Superior temporal gyrus (tissue), 1 donor: ENCODE data around the gene CRYAB.

ENCODE experiments used
- DNase-seq: peaks from one replicate; pipeline ENCODE4 v3.0.0-alpha.2; 2016; ENCODE audit errors: extremely low spot score

Gene CRYAB, protein sequence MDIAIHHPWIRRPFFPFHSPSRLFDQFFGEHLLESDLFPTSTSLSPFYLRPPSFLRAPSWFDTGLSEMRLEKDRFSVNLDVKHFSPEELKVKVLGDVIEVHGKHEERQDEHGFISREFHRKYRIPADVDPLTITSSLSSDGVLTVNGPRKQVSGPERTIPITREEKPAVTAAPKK

GRCh38 chr11:111911563-111912401 is at the start of gene CRYAB:
CRYAB (minus strand) TSS chr11:111911770; CDS start chr11:111911724, 46 bp downstream.
- peak; percentile 96 for DNase-seq

DNA sequence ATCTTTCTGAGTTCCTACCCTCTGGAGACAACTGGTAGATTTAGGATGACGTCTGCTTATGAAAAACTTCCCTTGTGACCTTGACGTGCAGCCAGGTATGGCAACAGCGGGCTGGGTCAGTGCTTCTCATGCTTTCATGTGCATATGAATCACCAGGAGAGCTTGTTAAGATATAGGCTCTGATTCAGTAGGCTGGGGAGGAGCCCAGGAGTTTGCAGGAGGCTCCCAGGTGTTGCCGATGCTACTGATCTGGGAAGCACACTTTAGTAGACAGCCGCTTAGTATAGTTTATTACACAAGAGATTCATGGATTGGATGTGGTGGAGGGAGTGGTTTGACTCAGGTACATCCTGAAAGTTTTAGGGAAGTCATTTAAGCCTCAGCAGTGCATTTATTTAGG is 49.3 kb upstream of the CRYAB start:
- DNase-seq, result no peak

DNA sequence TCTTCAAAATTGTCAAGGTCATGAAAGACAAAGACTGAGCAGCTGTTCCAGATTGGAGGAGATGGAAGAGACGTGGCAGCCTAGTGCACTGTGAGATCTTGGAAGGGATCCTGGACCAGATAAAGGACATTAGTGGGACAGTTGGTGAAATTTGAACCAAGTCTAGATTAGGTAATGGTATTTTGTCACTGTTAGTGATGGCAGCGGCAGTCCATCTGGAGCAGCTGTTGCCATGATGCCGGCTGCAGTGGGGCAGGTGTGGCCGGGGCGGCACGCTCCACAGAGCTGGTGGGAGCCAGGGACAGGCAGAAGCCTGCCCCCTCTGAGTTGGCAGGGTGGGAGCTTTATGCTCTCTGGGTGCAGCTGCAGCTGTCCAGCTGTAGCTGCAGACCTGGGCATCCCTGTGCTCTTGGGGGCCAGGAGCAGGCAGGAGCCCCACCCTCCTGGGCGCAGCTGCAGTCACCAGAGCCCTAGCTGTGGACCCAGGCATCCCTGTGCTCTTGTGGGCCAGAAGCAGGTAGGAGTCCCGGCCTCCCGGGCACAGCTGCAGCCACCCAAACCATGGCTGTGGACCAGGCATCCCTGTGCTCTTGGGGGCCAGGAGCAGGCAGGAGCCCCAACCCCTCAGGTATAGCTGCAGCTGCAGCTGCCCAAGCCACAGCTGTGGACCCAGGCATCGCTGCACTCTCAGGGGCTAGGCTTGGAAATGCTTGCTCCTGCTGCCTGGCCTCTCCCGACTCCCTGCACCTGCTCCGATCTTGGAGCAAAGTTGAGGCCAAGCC is 46.3 kb upstream of the CRYAB start:
- DNase-seq, result no peak

DNA sequence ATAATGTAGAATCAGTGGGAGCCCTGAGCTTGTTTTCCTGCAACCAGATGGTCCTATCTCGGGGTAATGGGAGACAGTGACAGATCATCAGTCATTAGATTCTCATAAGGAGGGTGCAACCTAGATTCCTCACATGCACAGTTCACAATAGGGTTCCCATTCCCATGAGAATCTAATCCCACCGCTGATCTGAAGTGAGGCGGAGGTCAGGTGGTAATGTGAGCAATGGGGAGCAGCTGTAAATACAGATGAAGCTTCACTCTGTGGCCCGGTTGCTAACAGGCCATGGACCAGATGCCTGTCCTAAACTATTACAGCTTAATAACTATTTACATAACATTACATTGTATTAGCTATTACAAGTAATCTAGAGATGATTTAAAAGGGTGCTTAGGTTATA is 42.6 kb upstream of the CRYAB start:
- DNase-seq, result no peak

DNA sequence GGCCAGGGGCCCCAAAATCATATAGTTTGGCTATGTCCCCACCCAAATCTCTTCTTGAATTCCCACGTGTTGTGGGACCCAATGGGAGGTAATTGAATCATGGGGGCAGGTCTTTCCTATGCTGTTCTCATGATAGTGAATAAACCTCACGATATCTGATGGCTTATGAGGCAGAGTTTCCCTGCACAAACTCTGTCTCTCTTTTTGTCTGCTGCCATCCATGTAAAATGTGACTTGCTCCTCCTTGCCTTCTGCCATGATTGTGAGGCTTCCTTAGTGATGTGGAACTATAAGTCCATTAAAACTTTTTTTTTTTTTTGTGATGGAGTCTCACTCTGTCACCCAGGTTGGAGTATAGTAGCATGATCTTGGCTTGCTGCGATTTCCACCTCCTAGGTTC is 40.0 kb upstream of the CRYAB start:
- no peak for DNase-seq

DNA sequence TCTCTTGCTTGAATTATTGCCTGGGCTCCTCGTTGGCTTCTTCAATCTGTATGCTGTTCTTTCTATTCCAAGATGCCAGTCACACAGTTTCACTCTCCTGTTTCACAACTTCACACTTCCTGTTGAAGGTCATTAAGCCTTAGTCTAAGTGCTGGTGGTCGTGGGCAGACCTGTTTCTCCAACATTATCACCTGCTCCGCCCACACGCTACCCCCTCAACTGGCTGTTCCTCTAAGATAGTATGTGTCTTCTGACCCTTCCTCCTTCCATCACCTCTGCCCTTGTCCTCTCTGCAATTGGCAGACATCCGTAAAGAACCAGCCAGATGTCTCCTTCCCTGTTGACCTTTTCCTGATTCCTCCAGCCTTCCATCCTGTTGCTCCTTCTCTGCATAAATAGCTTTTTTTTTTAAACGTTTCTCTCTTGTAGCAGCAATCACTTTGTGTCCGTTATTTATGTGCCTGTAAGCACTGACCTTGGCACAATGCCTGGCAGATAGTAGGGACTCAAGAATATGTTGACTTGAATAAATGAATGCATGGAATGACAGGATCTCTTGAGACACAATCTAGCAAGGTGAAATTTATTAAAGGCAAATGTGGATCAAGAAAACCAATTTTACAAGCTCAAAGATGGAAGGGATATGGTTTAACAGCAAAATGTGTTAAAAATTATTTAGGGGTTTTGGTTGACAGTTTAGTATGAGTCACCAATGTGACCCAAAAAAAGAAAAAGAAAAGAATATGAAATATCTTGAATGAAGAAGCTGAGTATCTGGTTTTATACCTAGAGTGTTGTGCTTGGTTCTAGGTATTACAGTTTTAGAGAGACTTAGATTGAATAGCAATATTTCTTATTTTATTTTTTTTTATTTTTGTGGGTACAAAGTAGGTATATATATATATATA is 38.2 kb upstream of the CRYAB start:
- DNase-seq, result no peak

DNA sequence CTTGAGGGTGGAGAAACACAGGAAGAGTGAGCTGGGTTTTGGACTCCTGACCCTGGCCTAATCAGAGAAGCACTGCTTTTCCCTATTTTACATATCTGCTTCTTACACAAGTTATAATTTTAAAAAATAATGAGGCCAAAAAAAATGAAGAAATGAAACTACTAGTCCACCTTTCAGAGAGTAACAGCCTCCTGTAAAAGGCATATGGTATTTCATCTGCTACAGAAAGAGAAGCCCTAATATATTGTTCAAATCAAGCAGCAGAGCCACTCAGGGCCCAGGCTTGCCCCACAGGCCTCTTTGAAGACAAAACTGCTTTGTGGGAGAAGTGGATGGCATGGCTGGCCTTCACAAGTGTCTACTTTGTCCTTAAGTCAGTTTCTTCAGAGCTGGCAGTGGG is 35.6 kb upstream of the CRYAB start:
- DNase-seq, result no peak

GRCh38 chr11:111946499-111946898 is 34.9 kb upstream of the CRYAB start:
- no peak for DNase-seq

DNA sequence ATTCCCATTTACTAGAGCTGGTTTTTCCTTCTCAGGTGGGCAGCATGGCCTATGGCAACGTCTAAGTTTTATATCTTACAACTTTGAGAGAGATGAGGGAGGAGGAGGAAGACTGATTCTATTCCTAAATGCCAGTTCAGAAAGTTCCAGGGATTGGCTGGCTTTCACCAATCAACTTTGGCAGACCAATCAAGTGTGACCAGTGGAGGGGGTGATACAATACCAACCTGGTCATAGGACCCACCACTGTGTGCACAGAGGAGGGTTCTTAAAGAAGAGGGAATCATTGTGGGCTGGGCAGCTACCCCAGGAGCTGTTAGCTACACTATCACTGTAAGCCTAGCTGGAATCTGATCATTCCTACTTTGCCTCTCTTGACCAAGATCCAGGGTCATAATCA is 33.6 kb upstream of the CRYAB start:
- no peak for DNase-seq

DNA sequence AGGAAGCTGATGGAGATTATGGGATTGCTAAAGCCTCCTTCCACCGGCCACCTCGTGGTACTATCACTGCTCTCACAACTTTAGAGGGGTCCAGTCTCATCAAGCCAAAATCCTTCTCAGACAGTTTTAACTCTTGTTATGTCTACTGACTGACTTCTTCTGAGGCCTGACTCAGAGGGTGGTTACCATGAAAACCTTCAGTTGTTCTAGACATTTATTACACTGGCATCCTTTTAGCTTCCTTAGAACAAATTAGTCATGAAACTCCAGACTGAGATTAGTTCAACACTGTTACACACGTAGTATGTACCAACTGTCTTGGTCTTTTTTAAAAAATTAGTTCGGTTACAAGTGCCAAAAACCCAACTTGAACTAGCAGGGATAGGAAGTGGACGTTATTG is 33.1 kb upstream of the CRYAB start:
- DNase-seq, result peak; percentile 67

DNA sequence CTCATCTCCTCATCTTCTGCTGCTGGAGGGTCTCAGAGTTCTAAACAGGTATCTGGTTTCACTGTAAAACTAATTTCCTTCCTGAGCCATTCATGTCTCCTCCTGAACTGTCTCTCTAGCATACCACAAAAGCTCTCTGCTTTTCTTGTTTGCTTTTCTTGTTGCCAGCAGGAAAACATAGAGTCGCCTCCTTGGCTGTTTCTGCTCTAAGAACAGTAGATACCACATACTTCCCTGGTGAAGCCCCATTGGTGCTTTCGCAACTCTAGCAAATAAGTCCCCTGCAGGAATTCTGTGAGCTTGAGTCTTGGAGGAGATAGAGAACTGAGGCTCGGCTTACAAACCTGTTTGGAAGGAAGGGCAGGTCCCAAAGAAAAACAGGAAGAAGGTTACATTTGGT is 32.6 kb upstream of the CRYAB start:
- DNase-seq, result no peak

DNA sequence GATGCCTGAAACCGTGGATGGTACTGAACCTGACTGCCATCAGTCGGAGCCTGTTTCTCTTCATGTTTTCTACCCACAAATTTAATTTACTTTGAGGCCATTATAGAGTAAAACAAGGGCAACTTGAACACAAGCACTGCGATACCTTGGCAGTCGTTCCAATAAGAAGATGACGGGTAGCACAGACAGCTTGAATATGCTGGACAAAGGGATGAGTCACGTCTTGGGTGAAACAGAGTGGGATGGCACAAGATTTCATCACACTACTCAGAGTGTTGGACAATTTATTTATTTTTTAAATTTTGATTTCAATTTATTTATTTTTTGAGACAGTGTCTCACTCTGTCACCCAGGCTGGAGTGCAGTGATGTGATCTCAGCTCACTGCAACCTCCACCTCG is 31.3 kb upstream of the CRYAB start:
- DNase-seq, result no peak

- peak; percentile 83 for DNase-seq
Measured at GRCh38 chr11:111941963-111942362, 30.4 kb upstream of the CRYAB start.

GRCh38 chr11:111939836-111940604 is 28.4 kb upstream of the CRYAB start:
- peak; percentile 64 for DNase-seq

GRCh38 chr11:111938687-111939160 is 27.2 kb upstream of the CRYAB start:
- DNase-seq, result peak; percentile 72

DNA sequence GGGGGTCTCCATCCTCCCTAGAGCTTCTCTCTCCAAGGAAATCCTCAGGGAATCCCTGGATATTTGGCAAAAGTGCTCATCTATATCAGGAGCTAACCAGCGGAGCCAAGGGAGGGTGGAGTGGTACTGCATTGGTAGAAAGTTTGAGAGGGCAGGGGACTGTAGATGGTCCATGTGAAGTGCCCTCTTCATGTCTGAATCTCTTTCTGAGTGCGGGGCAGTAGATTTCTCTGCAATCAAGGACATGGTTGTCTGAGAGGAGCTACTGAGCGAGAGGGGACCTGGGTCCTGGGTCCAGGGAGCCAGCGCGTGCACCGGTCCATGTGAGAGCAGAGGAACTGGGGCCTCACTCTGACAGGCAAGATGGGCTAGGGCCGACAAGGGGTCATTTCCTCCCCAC is 26.3 kb upstream of the CRYAB start:
- peak; percentile 65 for DNase-seq

- no peak for DNase-seq
Measured at GRCh38 chr11:111937461-111937769, 25.8 kb upstream of the CRYAB start.

DNA sequence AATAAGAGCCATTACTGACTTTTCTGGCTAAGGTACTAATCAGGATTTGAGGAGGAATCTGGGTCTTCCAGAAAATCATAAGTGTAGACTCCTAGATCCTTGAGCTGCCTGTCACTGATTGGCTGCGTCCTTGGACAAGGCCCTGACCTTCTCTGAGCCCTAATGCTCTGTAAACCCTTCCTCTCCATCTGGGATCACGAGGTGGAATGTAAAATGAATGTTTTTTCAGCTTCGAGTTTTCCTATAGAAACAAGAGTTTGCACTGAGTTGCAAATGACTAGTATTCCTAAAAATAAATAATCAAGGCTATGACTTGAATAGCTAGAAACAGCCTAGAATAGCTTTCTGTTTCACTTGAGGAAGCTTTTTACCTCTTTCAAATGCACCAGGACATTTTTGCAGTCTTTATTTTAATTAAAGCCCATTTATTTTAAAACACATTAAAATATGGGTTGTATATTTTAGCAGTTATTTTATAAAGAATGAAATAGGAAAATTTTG is 24.5 kb upstream of the CRYAB start:
- DNase-seq, result peak; percentile 77

DNA sequence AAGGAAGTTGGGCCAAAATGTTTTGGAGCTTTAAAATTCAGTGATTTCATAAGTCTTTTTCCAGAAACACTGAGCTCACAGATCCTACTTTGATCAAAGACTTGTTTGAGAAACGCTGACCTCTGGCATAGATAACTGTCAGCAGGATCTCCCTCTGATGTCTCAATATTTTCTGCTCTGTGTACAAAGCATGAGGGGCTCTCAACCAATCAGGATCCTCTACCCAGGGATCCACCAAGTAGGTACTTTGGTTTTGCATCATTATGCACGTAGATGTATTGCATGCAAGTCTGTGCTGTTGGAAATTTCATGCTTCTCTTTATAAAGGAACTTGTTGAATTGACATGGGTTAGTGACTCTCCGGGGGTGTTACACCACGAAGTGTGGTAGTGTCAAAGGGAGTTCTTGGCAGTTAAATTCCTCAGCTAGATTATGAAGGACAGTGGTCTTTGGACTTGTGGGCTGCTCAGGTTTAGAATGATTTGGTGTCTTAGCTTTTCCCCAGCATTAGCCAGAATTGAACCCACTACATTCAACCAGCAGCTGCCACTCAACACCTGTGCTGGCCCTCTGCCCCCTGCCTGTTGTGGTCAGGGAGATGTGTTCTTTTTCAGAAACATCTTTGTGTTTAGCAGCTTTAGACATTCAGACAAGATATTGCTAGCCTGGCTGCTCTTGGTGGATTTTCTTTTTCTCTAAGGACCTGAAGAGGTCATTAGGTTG is 23.9 kb upstream of the CRYAB start:
- no peak for DNase-seq

DNA sequence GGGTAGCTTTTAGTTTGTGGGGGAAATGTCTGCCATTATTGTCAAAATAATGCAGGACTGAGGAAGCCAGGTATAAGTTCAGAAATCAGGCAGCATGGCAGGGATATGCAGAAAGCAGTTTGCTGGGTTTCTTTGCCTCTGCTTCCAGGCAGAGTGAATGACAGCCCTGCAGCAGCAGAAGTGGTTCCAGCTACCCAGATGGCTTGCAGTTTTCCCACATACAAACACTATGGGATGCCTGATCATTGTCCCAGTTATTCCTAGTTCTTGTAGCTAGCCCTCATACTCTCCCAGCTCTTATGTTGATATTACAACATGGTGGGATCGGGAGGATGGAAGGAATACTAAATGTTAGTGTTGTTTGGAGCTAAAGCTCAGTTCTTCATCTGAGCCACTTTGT is 22.7 kb upstream of the CRYAB start:
- peak; percentile 51 for DNase-seq
